ENCODE data around the gene MIB2. TPM values are rescaled to one million over a fixed set of nuclear protein-coding genes. Genes with fewer than 3 reads are reported as not detected.

Gene MIB2
- 10 to 100 TPM; 44.0 to 89.0 (median 86.7) TPM for polyA plus RNA-seq

GRCh38 chr1:1615256-1616044 is at the start of gene MIB2:
Gene MIB2, plus strand, starts transcription at chr1:1615500. Its CDS starts 7,953 bp downstream, at chr1:1623453.
- Mint-ChIP-seq H3K4me1 (peaks cover 30 to 36% of the 10 kb centered on the region in 2 donors), H3K9me3 (no peaks in the 10 kb centered on the region), H3K27me3 (ENCODE audit: low read depth in 3 of 3) (peaks cover 13 to 29% (median 18%) of the 10 kb centered on the region in 3 donors), H3K36me3 (peaks cover 0 to 4% (median 0%) of the 10 kb centered on the region in 3 donors), H3K27ac (peak within 1 kb of the TSS; percentile 86 to 95 (median 90)), H3K4me3 (peak within 1 kb of the TSS; percentile 89 to 93 (median 93))
- peak; percentile 99 for DNase-seq

- H3K36me3 Mint-ChIP-seq: peaks cover 11 to 21% (median 17%) of the 10 kb centered on the region in 3 donors
- peak overlapping the region in 3 of 5 donors; percentile 6 to 59 (median 41) for H3K4me3 Mint-ChIP-seq
- H3K27ac Mint-ChIP-seq: peak overlapping the region; percentile 65 to 86 (median 78)
- H3K9me3 Mint-ChIP-seq: no peaks in the 10 kb centered on the region
- H3K27me3 Mint-ChIP-seq (ENCODE audit: low read depth in 3 of 3): peaks cover 0 to 13% (median 11%) of the 10 kb centered on the region in 3 donors
- no peak for DNase-seq
- H3K4me1 Mint-ChIP-seq: peaks cover 54 to 61% of the 10 kb centered on the region in 2 donors
These were observed 48.0 kb upstream of the MIB2 start for GRCh38 chr1:1567152-1567875.

GRCh38 chr1:1567891-1568291 is 47.4 kb upstream of the MIB2 start:
- Mint-ChIP-seq H3K4me1 (peaks cover 57 to 61% of the 10 kb centered on the region in 2 donors), H3K36me3 (peaks cover 11 to 21% (median 17%) of the 10 kb centered on the region in 3 donors), H3K27me3 (ENCODE audit: low read depth in 3 of 3) (peaks cover 0 to 13% (median 11%) of the 10 kb centered on the region in 3 donors), H3K4me3 (no peak overlapping the region), H3K9me3 (no peaks in the 10 kb centered on the region), H3K27ac (peak overlapping the region in 4 of 6 donors; percentile 24 to 86 (median 59))
- no peak for DNase-seq

GRCh38 chr1:1569341-1569740 is 46.0 kb upstream of the MIB2 start:
- H3K36me3 Mint-ChIP-seq: peaks cover 4 to 12% (median 12%) of the 10 kb centered on the region in 3 donors

GRCh38 chr1:1573843-1574720 is 41.2 kb upstream of the MIB2 start:
- H3K27ac Mint-ChIP-seq: peak overlapping the region; percentile 96 to 100 (median 99)
- H3K36me3 Mint-ChIP-seq: peaks cover 0 to 5% (median 4%) of the 10 kb centered on the region in 3 donors
- DNase-seq: peak; percentile 86 to 91 (median 89)
- H3K9me3 Mint-ChIP-seq: no peaks in the 10 kb centered on the region
- peaks cover 16 to 25% (median 23%) of the 10 kb centered on the region in 3 donors for H3K27me3 Mint-ChIP-seq (ENCODE audit: low read depth in 3 of 3)
- H3K4me3 Mint-ChIP-seq: peak overlapping the region; percentile 98 to 99 (median 98)
- H3K4me1 Mint-ChIP-seq: peaks cover 43 to 47% of the 10 kb centered on the region in 2 donors

More at GRCh38 chr1:1569341-1569740, 46.0 kb upstream of the MIB2 start:
- Mint-ChIP-seq H3K27me3 (ENCODE audit: low read depth in 3 of 3) (peaks cover 8 to 19% (median 17%) of the 10 kb centered on the region in 3 donors), H3K4me3 (peak overlapping the region in 1 of 5 donors; percentile 2), H3K9me3 (no peaks in the 10 kb centered on the region), H3K27ac (peak overlapping the region; percentile 22 to 76 (median 63)), H3K4me1 (peaks cover 58 to 63% of the 10 kb centered on the region in 2 donors)
- no peak for DNase-seq

- DNase-seq: peak; percentile 92 to 95 (median 93)
- Mint-ChIP-seq H3K27me3 (ENCODE audit: low read depth in 3 of 3) (peaks cover 16 to 28% (median 23%) of the 10 kb centered on the region in 3 donors), H3K4me3 (peak within 1 kb of the TSS; percentile 98 to 99 (median 98)), H3K27ac (peak within 1 kb of the TSS; percentile 99 to 100 (median 100)), H3K4me1 (peaks cover 36 to 39% of the 10 kb centered on the region in 2 donors), H3K9me3 (no peaks in the 10 kb centered on the region), H3K36me3 (peaks cover 0 to 5% (median 4%) of the 10 kb centered on the region in 3 donors)
These were observed 40.4 kb upstream of the MIB2 start, which contains the start of gene SSU72 for GRCh38 chr1:1574721-1575537. Gene SSU72, minus strand, starts transcription at chr1:1574863. Its CDS starts 306 bp downstream, at chr1:1574557.

- Mint-ChIP-seq H3K36me3 (peaks cover 0 to 4% (median 0%) of the 10 kb centered on the region in 3 donors), H3K27ac (no peak overlapping the region), H3K9me3 (no peaks in the 10 kb centered on the region), H3K4me3 (no peak overlapping the region), H3K4me1 (peaks cover 21 to 25% of the 10 kb centered on the region in 2 donors), H3K27me3 (ENCODE audit: low read depth in 3 of 3) (peaks cover 16 to 27% (median 19%) of the 10 kb centered on the region in 3 donors)
- DNase-seq: no peak
These were observed 37.8 kb upstream of the MIB2 start for GRCh38 chr1:1577367-1578011.

GRCh38 chr1:1578371-1578940 is 36.8 kb upstream of the MIB2 start:
- Mint-ChIP-seq H3K27ac (no peak overlapping the region), H3K9me3 (no peaks in the 10 kb centered on the region), H3K27me3 (ENCODE audit: low read depth in 3 of 3) (peaks cover 15 to 23% (median 17%) of the 10 kb centered on the region in 3 donors), H3K36me3 (peaks cover 0 to 4% (median 0%) of the 10 kb centered on the region in 3 donors), H3K4me3 (no peak overlapping the region), H3K4me1 (peaks cover 16 to 21% of the 10 kb centered on the region in 2 donors)
- DNase-seq: no peak

- DNase-seq: no peak
- Mint-ChIP-seq H3K4me3 (no peak overlapping the region), H3K4me1 (no peaks in the 10 kb centered on the region), H3K27me3 (ENCODE audit: low read depth in 3 of 3) (peaks cover 4 to 10% (median 4%) of the 10 kb centered on the region in 3 donors), H3K36me3 (no peaks in the 10 kb centered on the region), H3K27ac (no peak overlapping the region), H3K9me3 (no peaks in the 10 kb centered on the region)
These were observed 32.5 kb upstream of the MIB2 start for GRCh38 chr1:1582585-1583346.

- Mint-ChIP-seq H3K36me3 (no peaks in the 10 kb centered on the region), H3K9me3 (no peaks in the 10 kb centered on the region), H3K4me1 (no peaks in the 10 kb centered on the region), H3K27ac (no peak overlapping the region), H3K27me3 (ENCODE audit: low read depth in 3 of 3) (peaks cover 0 to 10% (median 4%) of the 10 kb centered on the region in 3 donors), H3K4me3 (no peak overlapping the region)
- DNase-seq: no peak
These were observed 31.8 kb upstream of the MIB2 start for GRCh38 chr1:1583347-1584010.

- no peaks in the 10 kb centered on the region for H3K4me1 Mint-ChIP-seq
These were observed 23.8 kb upstream of the MIB2 start for GRCh38 chr1:1591452-1591851.

More at GRCh38 chr1:1591452-1591851, 23.8 kb upstream of the MIB2 start:
- no peak for DNase-seq
- H3K27me3 Mint-ChIP-seq (ENCODE audit: low read depth in 3 of 3): peaks cover 2 to 4% (median 2%) of the 10 kb centered on the region in 3 donors
- no peaks in the 10 kb centered on the region for H3K9me3 Mint-ChIP-seq
- no peaks in the 10 kb centered on the region for H3K36me3 Mint-ChIP-seq
- H3K27ac Mint-ChIP-seq: no peak overlapping the region
- no peak overlapping the region for H3K4me3 Mint-ChIP-seq

Measured in immature natural killer cell (primary cell).